T-helper 2 cell treated with Interferon-gamma antibody and Interleukin-4, amounts not matched to agents 100 ng/mL and 5 ng/mL, for 36 hours (primary cell): Measurements from ENCODE around the gene ACTMAP. TPM values are rescaled to one million over a fixed set of nuclear protein-coding genes. Genes with fewer than 3 reads are reported as not detected.
"Not testable (repeated sequence)": the region's sequence is repeated elsewhere in the genome, so short reads cannot be mapped to it uniquely, and the experiment has no call there.

Experiments used
- intact Hi-C: fragments of 100-400 bp; cut with micrococcal nuclease; formaldehyde crosslinking; loops from one replicate; pipeline ENCODE4 v1.15.1; 2023
- total RNA-seq: library from RNA; stranded (reverse); gene quantifications from 2 replicates; pipeline ENCODE4 v1.2.3, GENCODE V29; 2022

The ACTMAP gene
- total RNA-seq, 1 donor from 2014 or later: 16.6 TPM

- intact Hi-C loops: loop anchor here (1.0 to 10.0 kb wide), 3 partner anchors 26 to 488 kb away; partner anchors contain the start of genes HNRNPUL1, SERTAD3 and SNRPA
These were observed 26.8 kb upstream of the ACTMAP start for GRCh38 chr19:40776932-40777644.

- intact Hi-C loops: loop anchor here (10.0 kb wide), 2 partner anchors 332 to 488 kb away; partner anchors contain the start of genes HNRNPUL1 and SERTAD3
These were observed 26.1 kb upstream of the ACTMAP start for GRCh38 chr19:40776364-40776763.

GRCh38 chr19:40775632-40776022 is 25.4 kb upstream of the ACTMAP start:
- intact Hi-C loops: loop anchor here (10.0 kb wide), 2 partner anchors 331 to 489 kb away; partner anchors contain the start of genes HNRNPUL1 and SERTAD3

- intact Hi-C loops: loop anchor here (10.0 kb wide), 2 partner anchors 330 to 490 kb away; partner anchors contain the start of genes HNRNPUL1 and SERTAD3
These were observed 24.8 kb upstream of the ACTMAP start, which contains the start of gene MIA for GRCh38 chr19:40774916-40775631. Gene MIA, plus strand, starts transcription at chr19:40775521. Its CDS starts 22 bp downstream, at chr19:40775543.

GRCh38 chr19:40771101-40771862 is 21.0 kb upstream of the ACTMAP start:
- intact Hi-C loops: loop anchor here (10.0 kb wide), 2 partner anchors 326 to 494 kb away; partner anchors contain the start of genes HNRNPUL1 and SERTAD3

- intact Hi-C loops: no loop called here
These were observed 18.6 kb upstream of the ACTMAP start for GRCh38 chr19:40768869-40769268.

- intact Hi-C loops: not testable (repeated sequence)
These were observed 16.1 kb upstream of the ACTMAP start for GRCh38 chr19:40766385-40766784.

GRCh38 chr19:40763963-40764362 is 13.7 kb upstream of the ACTMAP start:
- intact Hi-C loops: no loop called here

- intact Hi-C loops: no loop called here
These were observed 13.2 kb upstream of the ACTMAP start for GRCh38 chr19:40763526-40763925.

GRCh38 chr19:40762754-40763470 is 12.6 kb upstream of the ACTMAP start:
- intact Hi-C loops: no loop called here

GRCh38 chr19:40759352-40759751 is 9.1 kb upstream of the ACTMAP start:
- intact Hi-C loops: no loop called here

- intact Hi-C loops: no loop called here
These were observed 8.2 kb upstream of the ACTMAP start for GRCh38 chr19:40758491-40758890.

- intact Hi-C loops: no loop called here
These were observed 6.3 kb upstream of the ACTMAP start for GRCh38 chr19:40756502-40757110.

- intact Hi-C loops: no loop called here
These were observed 5.5 kb upstream of the ACTMAP start for GRCh38 chr19:40755791-40756190.

GRCh38 chr19:40755248-40755624 is 5.0 kb upstream of the ACTMAP start:
- intact Hi-C loops: no loop called here

- intact Hi-C loops: loop anchor here (5.0 kb wide), 1 partner anchor 142 kb away; no protein-coding TSS in a partner anchor
These were observed 4.5 kb upstream of the ACTMAP start for GRCh38 chr19:40754611-40755247.

GRCh38 chr19:40752257-40752781 is 2.0 kb upstream of the ACTMAP start:
- intact Hi-C loops: loop anchor here (5.0 kb wide), 1 partner anchor 140 kb away; no protein-coding TSS in a partner anchor

- intact Hi-C loops: loop anchor here (1.0 to 5.0 kb wide), 7 partner anchors 26 to 139 kb away; partner anchors contain the start of gene NUMBL
These were observed 729 bp upstream of the ACTMAP start, which contains the start of gene SNRPA for GRCh38 chr19:40750874-40751537. Gene SNRPA, plus strand, starts transcription at chr19:40751203. Its CDS starts 206 bp downstream, at chr19:40751409.

GRCh38 chr19:40747536-40747935 is 2.7 kb downstream of the ACTMAP start:
- intact Hi-C loops: no loop called here
